ENCODE measurements around the gene DHRS11. TPM values are rescaled to one million over a fixed set of nuclear protein-coding genes. Genes with fewer than 3 reads are reported as not detected.
A peak's percentile ranks its signal among the peaks of the same experiment; 100 is the strongest.

The DHRS11 gene
- total RNA-seq, 1 experiment from 2014 or later = 27.9 TPM

DNA sequence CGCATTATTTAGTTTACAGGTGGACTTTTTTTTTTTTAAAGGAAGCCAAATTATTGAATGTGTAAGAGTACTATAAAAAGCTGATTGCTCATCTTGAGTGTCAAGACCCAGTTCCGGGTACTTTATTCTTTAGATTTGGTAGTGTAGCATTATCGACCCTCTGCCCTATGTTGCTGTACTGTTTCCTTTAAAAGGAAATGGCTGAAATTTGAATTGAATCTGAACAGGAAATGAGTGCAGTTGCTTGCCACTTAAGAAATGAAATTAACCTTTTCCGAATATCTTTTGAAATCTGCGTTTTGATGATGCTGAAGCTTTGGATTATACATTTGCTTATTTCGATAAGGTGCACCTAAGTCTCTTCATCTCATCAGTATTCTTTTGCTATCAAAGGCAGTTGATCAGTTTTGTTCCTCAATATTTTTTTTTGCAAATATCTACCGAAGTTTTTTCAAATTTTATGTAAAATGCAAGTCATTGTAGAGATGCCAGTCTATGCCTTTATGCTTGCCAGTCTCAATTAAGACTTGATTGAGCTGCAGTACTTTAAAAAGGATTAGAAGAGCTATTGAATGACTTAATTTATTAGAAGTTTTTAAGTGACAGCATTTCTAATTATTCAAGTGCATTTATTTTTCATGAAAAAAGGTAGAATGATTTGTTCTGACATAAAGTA lies 45.1 kb upstream of the DHRS11 start:
- no peak overlapping the region for H4K5ac ChIP-seq (ENCODE audit: insufficient read length, low read depth, low read length)
- no peak overlapping the region for H4K8ac ChIP-seq (replicated peaks; ENCODE audit: insufficient read length, low read depth, low read length)
- H3K9me3 ChIP-seq (ENCODE audit: control insufficient read depth, low read depth, low read length) = no peaks in the 10 kb centered on the region
- H3T11ph ChIP-seq (ENCODE audit: low read length) = no peak overlapping the region
- H2BK20ac ChIP-seq (ENCODE audit: low read depth, low read length, poor library complexity, severe bottlenecking) = no peak overlapping the region
- no peaks in the 10 kb centered on the region for H3K79me1 ChIP-seq (ENCODE audit: insufficient read depth, low read depth, low read length, poor library complexity, severe bottlenecking)
- H2AK5ac ChIP-seq (ENCODE audit: insufficient read length, low read length) = no peak overlapping the region
- H2BK12ac ChIP-seq (ENCODE audit: insufficient read length, low read depth, low read length) = no peak overlapping the region
- H3K23ac ChIP-seq (ENCODE audit: insufficient read length, low read depth, low read length) = no peak overlapping the region
- peak overlapping the region; percentile 38 to 97 (median 79); a peak in 5 of 7 replicates for H3K27ac Mint-ChIP-seq
- no CpG with 5 or more reads among the region's 7 CpGs for WGBS (ENCODE audit: extremely low coverage, insufficient read length, low lambda C conversion rate)
- peak overlapping the region; percentile 87 to 95 for H3K4me3 Mint-ChIP-seq
- no peaks in the 10 kb centered on the region for H3K27me3 ChIP-seq (ENCODE audit: insufficient read depth, low read length)
- no peak overlapping the region for H2AFZ ChIP-seq (ENCODE audit: low read length)
- H3K36me3 Mint-ChIP-seq (ENCODE audit: insufficient read depth in 1 of 3, low read depth in 3 of 3) = peaks cover 0 to 13% (median 0%) of the 10 kb centered on the region in 3 experiments; a peak in 4 of 7 replicates
- no peak overlapping the region for H2BK15ac ChIP-seq (ENCODE audit: low read depth, low read length)
- H3K4ac ChIP-seq (ENCODE audit: low read depth, low read length) = no peak overlapping the region
- TF ChIP-seq, protein P1, sequence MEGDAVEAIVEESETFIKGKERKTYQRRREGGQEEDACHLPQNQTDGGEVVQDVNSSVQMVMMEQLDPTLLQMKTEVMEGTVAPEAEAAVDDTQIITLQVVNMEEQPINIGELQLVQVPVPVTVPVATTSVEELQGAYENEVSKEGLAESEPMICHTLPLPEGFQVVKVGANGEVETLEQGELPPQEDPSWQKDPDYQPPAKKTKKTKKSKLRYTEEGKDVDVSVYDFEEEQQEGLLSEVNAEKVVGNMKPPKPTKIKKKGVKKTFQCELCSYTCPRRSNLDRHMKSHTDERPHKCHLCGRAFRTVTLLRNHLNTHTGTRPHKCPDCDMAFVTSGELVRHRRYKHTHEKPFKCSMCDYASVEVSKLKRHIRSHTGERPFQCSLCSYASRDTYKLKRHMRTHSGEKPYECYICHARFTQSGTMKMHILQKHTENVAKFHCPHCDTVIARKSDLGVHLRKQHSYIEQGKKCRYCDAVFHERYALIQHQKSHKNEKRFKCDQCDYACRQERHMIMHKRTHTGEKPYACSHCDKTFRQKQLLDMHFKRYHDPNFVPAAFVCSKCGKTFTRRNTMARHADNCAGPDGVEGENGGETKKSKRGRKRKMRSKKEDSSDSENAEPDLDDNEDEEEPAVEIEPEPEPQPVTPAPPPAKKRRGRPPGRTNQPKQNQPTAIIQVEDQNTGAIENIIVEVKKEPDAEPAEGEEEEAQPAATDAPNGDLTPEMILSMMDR (conservative IDR thresholded peaks at IDR 0.05) = no peak
- no peaks in the 10 kb centered on the region for H4K20me1 ChIP-seq (ENCODE audit: control insufficient read depth, insufficient read depth, insufficient read length)
- H3K14ac ChIP-seq (ENCODE audit: insufficient read depth, low read length) = no peak overlapping the region
- no peak overlapping the region for H3K56ac ChIP-seq (ENCODE audit: insufficient read length, low read depth, low read length)
- H2BK120ac ChIP-seq (ENCODE audit: low read depth, low read length, poor library complexity, severe bottlenecking) = no peak overlapping the region
- H4K91ac ChIP-seq (ENCODE audit: insufficient read length, low read depth, low read length) = no peak overlapping the region
- H3K9me3 Mint-ChIP-seq = no peaks in the 10 kb centered on the region
- H2BK5ac ChIP-seq (ENCODE audit: insufficient read length, low read length) = no peak overlapping the region
- H3K4me1 ChIP-seq (ENCODE audit: insufficient read depth, low read length) = no peaks in the 10 kb centered on the region
- H3K18ac ChIP-seq (ENCODE audit: insufficient read length, low read depth, low read length) = no peak overlapping the region
- peak overlapping the region; percentile 90 for H3K9ac ChIP-seq (ENCODE audit: extremely low read depth, insufficient read length, low read length)
- H3K27me3 Mint-ChIP-seq (ENCODE audit: low read depth) = no peaks in the 10 kb centered on the region
- H3K23me2 ChIP-seq (ENCODE audit: insufficient read length, low read depth, low read length, poor library complexity, severe bottlenecking) = peaks cover 5% of the 10 kb centered on the region
- H3K27ac ChIP-seq (ENCODE audit: insufficient read length, low read depth, low read length) = no peak overlapping the region
- peaks cover 19 to 25% of the 10 kb centered on the region in 2 experiments for H3K4me1 Mint-ChIP-seq
- peak overlapping the region; percentile 84 for H3K4me2 ChIP-seq (ENCODE audit: insufficient read depth, insufficient read length, low read length)
- no peak for DNase-seq
- peaks cover 13% of the 10 kb centered on the region; the same call in 1 of the 2 replicates for H3K79me2 ChIP-seq (ENCODE audit: insufficient read depth, low read length)

Data from H9 (cell line).